HG03064 (cell line): ENCODE measurements around the gene EYA3.

ENCODE experiments used
- ATAC-seq: cut with Tn5 transposase; IDR thresholded peaks from one replicate; pipeline ENCODE4 v1.9.1; 2021; ENCODE audit warnings: low read depth; ENCODE audit not compliant: unreplicated experiment

The EYA3 gene

DNA sequence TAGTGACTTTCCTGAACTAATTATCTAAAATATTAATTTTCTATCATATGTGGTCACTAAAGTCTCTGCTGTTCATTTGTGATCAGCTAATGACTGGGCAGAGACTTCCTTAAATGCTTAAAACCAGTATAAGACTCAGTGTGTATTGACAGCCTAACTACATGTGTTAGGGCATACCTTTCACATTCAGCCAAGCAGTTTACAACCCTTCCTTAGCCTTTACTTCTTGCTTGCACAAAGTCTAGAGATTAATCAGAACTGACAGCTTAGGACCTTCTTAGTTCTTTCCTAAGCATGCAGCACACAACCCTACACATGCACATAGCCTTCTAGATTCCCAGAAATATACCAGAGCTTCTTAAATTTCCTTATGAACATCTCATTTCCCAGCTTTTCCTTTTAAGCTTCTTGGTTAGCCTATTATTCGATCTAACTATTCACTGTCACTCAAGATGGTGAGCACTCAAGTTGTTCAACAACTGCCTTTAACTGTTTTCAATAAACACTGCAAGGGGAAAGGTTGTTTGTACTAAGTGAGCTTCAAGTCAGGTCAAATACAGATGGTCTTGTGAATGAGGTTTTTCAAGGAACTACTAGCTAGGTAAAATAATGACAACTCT is 13.4 kb downstream of the EYA3 start:
- ATAC-seq: no peak

GRCh38 chr1:28073867-28074266 is 14.5 kb downstream of the EYA3 start:
- no peak for ATAC-seq

- ATAC-seq: no peak
These were observed 16.6 kb downstream of the EYA3 start for GRCh38 chr1:28071813-28072212.

GRCh38 chr1:28070725-28071593 is 17.5 kb downstream of the EYA3 start:
- no peak for ATAC-seq

GRCh38 chr1:28067523-28068090 is 20.8 kb downstream of the EYA3 start:
- no peak for ATAC-seq

DNA sequence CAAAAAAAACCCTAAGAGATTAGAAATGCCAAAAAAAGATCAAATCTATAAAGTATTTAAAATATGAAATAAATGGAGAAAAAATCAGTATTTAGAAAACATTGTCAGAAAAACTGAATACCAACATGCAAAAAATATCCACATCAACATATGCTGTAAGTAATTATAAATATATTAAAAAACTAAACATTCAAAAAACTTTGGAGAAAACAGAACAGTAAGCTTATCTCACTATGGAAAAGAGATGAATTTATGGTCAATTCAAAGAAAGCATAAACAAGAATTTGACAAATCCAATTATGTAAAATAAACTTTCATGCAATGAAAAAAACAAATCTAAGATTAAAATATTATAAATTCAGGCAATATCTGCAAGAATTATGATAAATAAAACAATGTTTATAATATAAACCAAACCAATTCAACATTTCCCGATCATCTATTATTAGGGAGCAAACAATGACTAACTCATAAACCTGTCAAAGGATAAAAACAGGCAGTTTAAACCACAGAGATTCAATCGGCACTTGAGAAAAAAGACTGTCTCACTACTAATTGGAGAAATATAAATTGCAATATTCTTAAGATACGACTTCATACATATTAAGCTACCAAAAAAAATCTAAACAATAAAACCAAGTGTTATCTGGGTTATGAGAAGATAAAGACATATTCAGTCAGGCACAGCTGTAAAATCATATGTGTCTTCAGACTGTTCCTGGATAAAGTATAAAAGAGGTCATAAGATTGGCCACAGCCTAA is 21.8 kb downstream of the EYA3 start:
- ATAC-seq: no peak

DNA sequence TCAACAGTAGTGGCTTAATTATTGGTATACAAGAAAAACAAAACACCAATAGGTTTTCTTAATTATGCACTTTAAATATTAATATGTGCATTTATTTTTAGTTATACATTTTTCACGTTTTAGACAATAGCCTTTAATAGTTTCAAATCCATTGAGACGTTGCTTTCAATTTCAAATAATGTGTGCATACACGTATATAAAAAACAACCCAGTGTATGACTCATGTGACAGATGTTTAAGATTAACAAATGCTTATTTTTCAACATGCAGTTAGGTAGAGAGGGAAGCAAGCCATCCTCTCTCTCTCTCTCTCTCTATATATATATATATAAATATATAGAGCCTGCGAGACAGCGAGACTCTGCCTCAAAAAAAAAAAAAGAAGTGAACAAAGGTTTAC is 24.3 kb downstream of the EYA3 start:
- no peak for ATAC-seq

- ATAC-seq: no peak
These were observed 25.6 kb downstream of the EYA3 start for GRCh38 chr1:28062806-28063205.

DNA sequence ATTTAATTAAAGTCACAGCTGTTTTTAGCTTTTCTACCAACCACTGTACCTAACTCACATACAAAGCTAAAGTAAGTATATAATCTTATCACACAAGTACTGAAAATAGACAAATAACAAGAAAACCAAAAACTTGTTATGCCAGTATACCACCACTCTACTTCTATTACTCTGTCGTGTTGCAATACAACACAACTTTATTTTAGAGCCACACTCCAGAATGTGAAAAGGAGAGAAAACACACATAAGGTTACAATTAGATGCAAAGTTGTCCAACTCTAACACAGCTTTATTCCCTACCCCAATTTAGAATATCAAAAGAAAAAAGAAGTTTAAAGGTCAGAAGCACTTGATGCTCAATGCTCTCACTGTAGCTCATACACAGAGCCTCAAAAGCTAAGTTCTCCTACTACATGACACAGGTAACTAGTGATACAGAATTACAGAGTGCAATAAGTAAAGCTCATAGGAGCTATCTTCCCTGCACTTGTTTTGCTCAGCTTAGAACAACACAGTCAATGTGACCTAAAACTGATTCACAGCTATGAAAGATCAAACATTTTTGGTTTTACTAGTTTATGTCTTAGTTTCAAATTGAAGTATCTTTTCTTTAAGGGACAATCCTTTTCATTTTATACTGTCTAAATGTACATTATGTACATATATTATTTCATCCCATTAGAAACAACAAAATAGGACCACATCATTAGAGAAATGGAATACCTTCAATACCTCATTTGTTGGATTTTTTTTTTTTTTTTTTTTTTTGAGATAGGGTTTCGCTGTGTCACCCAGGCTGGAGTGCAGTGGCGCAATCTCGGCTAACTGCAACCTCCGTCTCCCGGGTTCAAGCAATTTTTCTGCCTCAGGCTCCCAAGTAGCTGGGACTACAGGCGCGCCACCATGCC is 29.2 kb downstream of the EYA3 start:
- ATAC-seq: no peak

DNA sequence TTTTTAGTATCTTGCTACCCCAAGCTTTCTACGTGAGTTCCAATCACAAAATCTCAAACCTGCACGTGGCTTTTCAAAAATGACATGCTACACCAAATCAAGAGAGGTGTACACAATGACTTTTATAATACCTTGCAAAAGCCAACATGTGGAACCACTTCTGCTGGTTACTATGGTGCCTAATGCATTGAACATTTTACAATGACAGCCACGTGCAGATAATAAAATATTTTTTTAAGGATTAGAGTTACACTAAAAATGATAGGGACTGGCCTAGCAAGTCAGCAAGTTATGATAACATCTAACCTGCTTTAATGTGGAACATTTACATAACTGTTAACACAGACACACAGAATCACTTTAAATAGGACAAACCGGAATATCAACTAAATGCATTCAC is 30.2 kb downstream of the EYA3 start:
- no peak for ATAC-seq

GRCh38 chr1:28056129-28056925 is 32.1 kb downstream of the EYA3 start:
- no peak for ATAC-seq

- ATAC-seq: no peak
These were observed 37.6 kb downstream of the EYA3 start for GRCh38 chr1:28050776-28051175.

DNA sequence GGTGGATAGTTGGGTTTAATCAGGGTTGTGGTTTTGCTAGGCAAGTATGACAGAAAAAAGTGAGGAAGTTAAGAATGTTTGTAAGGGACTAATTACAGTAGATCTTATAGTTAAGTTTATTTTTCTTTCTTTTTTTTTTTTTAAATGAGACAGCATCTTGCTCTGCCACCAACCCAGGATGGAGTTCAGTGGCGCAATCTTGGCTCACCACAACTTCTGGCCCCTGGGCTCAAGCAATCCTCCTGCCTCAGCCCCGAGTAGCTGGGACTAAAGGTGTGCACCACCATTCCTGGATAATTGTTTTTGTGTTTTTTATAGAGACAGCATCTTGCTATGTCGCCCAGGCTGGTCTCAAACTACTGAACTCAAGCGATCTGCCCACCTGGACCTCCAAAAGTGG is 41.7 kb downstream of the EYA3 start:
- no peak for ATAC-seq

GRCh38 chr1:28045777-28046176 is 42.6 kb downstream of the EYA3 start:
- no peak for ATAC-seq

DNA sequence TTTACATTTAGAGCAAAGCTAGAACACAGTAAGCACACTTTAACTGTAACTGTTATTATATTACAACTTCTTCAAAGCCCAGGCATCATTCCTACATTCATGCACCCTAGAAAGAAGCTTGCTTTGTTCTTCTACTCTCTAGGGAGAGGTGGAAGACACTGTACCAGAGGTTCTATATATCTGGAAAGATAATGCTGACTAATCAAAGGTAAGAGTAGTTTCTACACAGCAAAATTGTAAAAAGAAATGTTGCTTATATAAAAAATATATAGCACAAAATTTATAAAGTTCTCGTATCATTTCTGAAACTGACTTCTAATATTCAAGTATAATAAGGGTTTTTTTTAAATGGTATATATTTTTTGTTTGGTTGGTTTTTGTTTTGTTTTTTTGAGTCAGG is 44.0 kb downstream of the EYA3 start:
- no peak for ATAC-seq

GRCh38 chr1:28039341-28039740 is 49.1 kb downstream of the EYA3 start:
- ATAC-seq: no peak

DNA sequence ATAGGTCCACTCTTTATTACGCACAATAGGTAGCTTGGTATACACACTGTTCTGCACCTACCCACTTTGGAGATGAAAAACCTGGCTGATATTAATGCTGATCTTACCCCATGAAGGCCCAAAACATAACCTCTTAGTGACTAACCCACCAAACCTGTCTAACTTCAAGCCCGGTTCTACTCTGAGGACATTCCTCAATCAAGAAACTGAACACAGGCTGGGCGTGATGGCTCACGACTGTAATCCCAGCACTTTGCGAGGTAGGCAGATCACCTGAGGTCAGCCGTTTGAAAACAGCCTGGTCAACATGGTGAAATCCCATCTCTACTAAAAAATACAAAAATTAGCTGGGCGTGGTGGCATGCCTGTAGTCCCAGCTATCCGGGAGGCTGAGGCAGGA is 50.5 kb downstream of the EYA3 start:
- no peak for ATAC-seq

DNA sequence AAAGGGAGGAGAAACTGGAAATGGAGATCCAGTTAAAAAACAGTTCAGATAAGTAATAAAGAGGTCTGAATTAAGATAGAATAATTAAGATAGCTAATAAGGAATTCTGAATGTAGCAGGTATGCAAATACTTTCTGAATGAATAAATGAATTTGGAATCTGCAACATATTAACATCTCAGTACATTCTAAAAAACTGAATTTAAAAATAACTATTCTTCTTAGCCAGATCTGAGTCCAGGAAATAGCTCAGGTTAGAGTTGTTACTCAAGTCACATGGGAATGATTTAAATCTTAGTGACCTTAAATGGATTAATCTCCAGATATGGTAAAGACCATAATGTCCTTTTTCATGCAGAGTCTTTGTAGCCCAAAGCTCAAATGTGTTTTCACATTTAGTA is 51.2 kb downstream of the EYA3 start:
- ATAC-seq: no peak

GRCh38 chr1:28036431-28036830 is 52.0 kb downstream of the EYA3 start:
- no peak for ATAC-seq
